Smooth muscle cell (in vitro differentiated cells): ENCODE results near the gene HOGA1. TPM values are rescaled to one million over a fixed set of nuclear protein-coding genes. Genes with fewer than 3 reads are reported as not detected.

Experiments used
- DNase-seq: peaks from one replicate; lab custom pipeline; 2025; ENCODE audit not compliant: unreplicated experiment; lab: John Stamatoyannopoulos, UW
- H2AFZ ChIP-seq: fragments of 200-600 bp; sonication (generic); 2 replicates; pipeline ENCODE4 v1.6.0; 2016; ENCODE audit warnings: antibody characterized with exemption, low read depth, mild to moderate bottlenecking
- H3F3A ChIP-seq: fragments of 200-600 bp; sonication (generic); 2 replicates; pipeline ENCODE4 v1.6.0; 2017; ENCODE audit warnings: antibody characterized with exemption, low read depth
- H3K27ac ChIP-seq: fragments of 200-600 bp; sonication (generic); 2 replicates; pipeline ENCODE4 v1.5.1; 2016; ENCODE audit warnings: low read depth, mild to moderate bottlenecking
- H3K27me3 ChIP-seq: fragments of 200-600 bp; sonication (generic); 2 replicates; pipeline ENCODE4 v1.6.1; 2016; ENCODE audit warnings: low read depth, mild to moderate bottlenecking
- H3K36me3 ChIP-seq: fragments of 200-600 bp; sonication (generic); 2 replicates; pipeline ENCODE4 v1.5.1; 2016; ENCODE audit warnings: low read depth
- H3K4me1 ChIP-seq: fragments of 200-600 bp; sonication (generic); 2 replicates; pipeline ENCODE4 v1.5.1; 2016; ENCODE audit warnings: low read depth
- H3K4me2 ChIP-seq: fragments of 200-600 bp; sonication (generic); 2 replicates; pipeline ENCODE4 v1.6.0; 2016; ENCODE audit warnings: mild to moderate bottlenecking
- H3K4me3 ChIP-seq: fragments of 200-600 bp; sonication (generic); 2 replicates; pipeline ENCODE4 v1.5.1; 2016; ENCODE audit warnings: mild to moderate bottlenecking
- H3K79me2 ChIP-seq: fragments of 200-600 bp; sonication (generic); 2 replicates; pipeline ENCODE4 v1.6.0; 2016; ENCODE audit warnings: low read depth, mild to moderate bottlenecking
- H3K9ac ChIP-seq: fragments of 200-600 bp; sonication (generic); 2 replicates; pipeline ENCODE4 v1.6.0; 2016; ENCODE audit warnings: low read depth
- H3K9me3 ChIP-seq: fragments of 200-600 bp; sonication (generic); replicated peaks from 2 replicates; pipeline ENCODE4 v1.5.1; 2016; ENCODE audit warnings: low read depth
- H4K20me1 ChIP-seq: fragments of 200-600 bp; sonication (generic); 2 replicates; pipeline ENCODE4 v1.6.0; 2016; ENCODE audit warnings: low read depth
- WGBS: methylation state at CpG from one replicate; pipeline ENCODE4 v1.1.7; 2016; ENCODE audit warnings: low lambda C conversion rate; 5-methylcytosine and 5-hydroxymethylcytosine counted together
- polyA plus RNA-seq: library from polyadenylated mRNA; unstranded; fragments of >200 nt; fragmentation: Nextera tagmentation; extraction: Ambion mirVana; gene quantifications from 2 replicates; pipeline ENCODE4 v1.2.1, GENCODE V29; 2016
- total RNA-seq: library from RNA; depleted of rRNA; stranded (reverse); fragments of >200 nt; gene quantifications from 2 replicates; pipeline ENCODE4 v1.2.3, GENCODE V29; 2014
- TF ChIP-seq, protein P1 (sequence below): fragments of 200-600 bp; sonication (generic); IDR thresholded peaks from 2 replicates; pipeline ENCODE4 v1.5.1; 2017; ENCODE audit warnings: borderline replicate concordance, mild to moderate bottlenecking, antibody characterized with exemption; ENCODE audit not compliant: insufficient read depth, poor library complexity, severe bottlenecking

HOGA1 gene
- total and polyA plus RNA-seq, 2 experiments from 2014 or later: 0.10 TPM; not detected in 1

DNA sequence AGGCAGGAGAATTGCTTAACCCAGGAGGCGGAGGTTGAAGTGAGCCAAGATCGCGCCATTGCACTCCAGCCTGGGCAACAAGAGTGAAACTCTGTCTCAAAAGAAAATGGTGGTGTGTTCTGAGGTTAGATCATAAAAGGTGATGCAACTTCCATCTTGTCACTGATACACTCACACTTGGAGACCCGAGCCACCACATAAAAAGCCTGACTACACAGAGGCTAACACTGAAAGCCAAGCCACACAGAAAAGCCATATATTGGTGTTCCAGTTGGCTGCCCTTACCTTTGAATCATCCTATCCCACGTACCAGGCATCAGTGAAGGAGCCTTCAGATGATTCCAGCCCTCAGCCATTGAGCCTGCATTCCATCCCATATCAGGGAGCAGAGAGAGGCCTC is 45.1 kb downstream of the HOGA1 start:
- Histone ChIP-seq H3K4me1 (peaks cover 5% of the 10 kb centered on the region), H2AFZ (no peak overlapping the region), H3K4me2 (no peak overlapping the region), H3K27me3 (no peaks in the 10 kb centered on the region), H3K9ac (no peak overlapping the region), H3K4me3 (no peak overlapping the region), H3K79me2 (peaks cover 12% of the 10 kb centered on the region), H3K36me3 (no peaks in the 10 kb centered on the region), H3K9me3 (no peaks in the 10 kb centered on the region), H3K27ac (no peak overlapping the region), H4K20me1 (no peaks in the 10 kb centered on the region), H3F3A (no peaks in the 10 kb centered on the region)
- WGBS: 98% methylated on average over 5 of the region's 5 CpGs
- TF ChIP-seq, protein P1, sequence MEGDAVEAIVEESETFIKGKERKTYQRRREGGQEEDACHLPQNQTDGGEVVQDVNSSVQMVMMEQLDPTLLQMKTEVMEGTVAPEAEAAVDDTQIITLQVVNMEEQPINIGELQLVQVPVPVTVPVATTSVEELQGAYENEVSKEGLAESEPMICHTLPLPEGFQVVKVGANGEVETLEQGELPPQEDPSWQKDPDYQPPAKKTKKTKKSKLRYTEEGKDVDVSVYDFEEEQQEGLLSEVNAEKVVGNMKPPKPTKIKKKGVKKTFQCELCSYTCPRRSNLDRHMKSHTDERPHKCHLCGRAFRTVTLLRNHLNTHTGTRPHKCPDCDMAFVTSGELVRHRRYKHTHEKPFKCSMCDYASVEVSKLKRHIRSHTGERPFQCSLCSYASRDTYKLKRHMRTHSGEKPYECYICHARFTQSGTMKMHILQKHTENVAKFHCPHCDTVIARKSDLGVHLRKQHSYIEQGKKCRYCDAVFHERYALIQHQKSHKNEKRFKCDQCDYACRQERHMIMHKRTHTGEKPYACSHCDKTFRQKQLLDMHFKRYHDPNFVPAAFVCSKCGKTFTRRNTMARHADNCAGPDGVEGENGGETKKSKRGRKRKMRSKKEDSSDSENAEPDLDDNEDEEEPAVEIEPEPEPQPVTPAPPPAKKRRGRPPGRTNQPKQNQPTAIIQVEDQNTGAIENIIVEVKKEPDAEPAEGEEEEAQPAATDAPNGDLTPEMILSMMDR: no peak
- DNase-seq: no peak

DNA sequence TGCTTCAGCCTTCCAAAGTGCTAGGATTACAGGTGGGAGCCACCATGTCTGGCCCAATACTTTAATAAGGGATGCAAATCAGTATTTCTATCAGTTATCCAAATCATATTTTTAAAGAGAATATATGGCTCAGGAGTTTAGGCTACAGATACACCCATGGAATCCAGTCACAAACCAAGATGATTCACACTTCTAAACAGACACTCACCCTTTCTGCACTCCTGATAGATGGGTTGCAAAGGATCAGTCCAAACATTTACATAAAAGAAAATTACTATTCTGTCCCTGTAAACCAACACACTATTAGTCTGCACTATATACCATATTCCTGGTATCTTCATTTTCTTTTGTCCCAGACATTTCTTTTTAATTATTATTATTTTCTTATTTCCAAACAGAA is 46.9 kb downstream of the HOGA1 start:
- TF ChIP-seq, protein P1: no peak
- no peak overlapping the region for H3K4me2 ChIP-seq
- no peak overlapping the region for H2AFZ ChIP-seq
- H3K4me1 ChIP-seq: peaks cover 5% of the 10 kb centered on the region
- H3F3A ChIP-seq: no peaks in the 10 kb centered on the region
- no peaks in the 10 kb centered on the region for H3K27me3 ChIP-seq
- peaks cover 12% of the 10 kb centered on the region for H3K79me2 ChIP-seq
- H3K4me3 ChIP-seq: no peak overlapping the region
- no peak overlapping the region for H3K9ac ChIP-seq
- no peaks in the 10 kb centered on the region for H3K9me3 ChIP-seq
- H3K36me3 ChIP-seq: no peaks in the 10 kb centered on the region
- DNase-seq: no peak
- H4K20me1 ChIP-seq: no peaks in the 10 kb centered on the region
- no peak overlapping the region for H3K27ac ChIP-seq

DNA sequence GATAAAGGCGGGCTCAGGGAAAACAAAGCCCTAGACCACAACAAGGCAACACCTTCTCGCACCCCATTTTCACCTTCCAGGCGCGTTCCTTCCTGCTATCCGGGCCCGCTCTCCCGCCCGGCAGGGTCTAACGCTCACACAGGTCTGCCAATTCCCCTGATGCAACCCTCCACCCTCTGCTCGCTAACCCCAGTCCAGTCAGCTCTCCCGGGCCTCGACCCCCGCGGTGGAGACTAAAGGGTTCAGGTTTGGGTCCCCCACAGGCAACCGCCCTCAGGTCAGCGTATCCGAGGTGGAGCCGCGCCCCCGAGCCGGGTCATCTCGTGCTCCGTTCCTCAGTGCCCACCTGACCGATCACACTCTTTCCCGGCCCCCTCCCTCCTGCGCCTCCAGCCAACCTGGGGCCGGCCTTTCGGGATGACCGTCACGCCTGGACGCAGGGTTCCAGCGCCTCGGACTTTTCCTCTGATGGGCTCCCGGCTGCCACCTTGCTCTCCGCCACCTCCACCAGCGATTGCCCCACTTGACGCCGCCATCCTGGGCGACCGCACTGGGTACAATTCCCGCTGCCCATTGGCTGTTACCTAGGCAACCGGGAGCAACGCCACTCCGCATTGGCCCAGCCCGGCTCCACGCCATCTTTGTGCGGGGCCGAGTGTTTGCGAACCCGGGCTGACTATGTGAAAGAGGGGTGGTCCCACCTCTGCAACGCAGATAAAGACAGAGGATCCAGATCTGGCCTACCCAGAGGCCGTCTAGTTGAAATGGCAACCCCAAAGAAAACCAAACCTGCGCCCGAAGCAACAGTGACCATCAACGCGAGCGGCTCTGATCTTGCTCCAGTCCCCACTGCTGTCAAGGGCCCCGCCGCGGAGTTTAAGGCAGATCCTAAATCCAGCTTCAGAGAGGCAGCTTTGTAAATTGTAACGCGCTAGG is 49.0 kb downstream of the HOGA1 start, which contains the start of gene MORN4:
TSS of gene MORN4 (minus strand) at position 552 of the 936 bp plus-strand sequence. CDS start 13,847 bp downstream, outside the sequence.
- Histone ChIP-seq H3K27ac (peak within 1 kb of the TSS; percentile 11), H3K36me3 (no peaks in the 10 kb centered on the region), H3K9me3 (no peaks in the 10 kb centered on the region)

More for the DNA sequence above, 49.0 kb downstream of the HOGA1 start, which contains the start of gene MORN4:
- no peaks in the 10 kb centered on the region for H3K27me3 ChIP-seq
- peak within 1 kb of the TSS; percentile 98 for H2AFZ ChIP-seq
- DNase-seq: peak; percentile 67
- H3F3A ChIP-seq: no peaks in the 10 kb centered on the region
- H3K79me2 ChIP-seq: peaks cover 12% of the 10 kb centered on the region
- H3K9ac ChIP-seq: peak within 1 kb of the TSS; percentile 28
- no peaks in the 10 kb centered on the region for H4K20me1 ChIP-seq
- peak within 1 kb of the TSS; percentile 67 for H3K4me3 ChIP-seq
- H3K4me1 ChIP-seq: peaks cover 5% of the 10 kb centered on the region
- peak within 1 kb of the TSS; percentile 82 for H3K4me2 ChIP-seq
- 5% methylated on average over 59 of the region's 62 CpGs for WGBS
- TF ChIP-seq, protein P1: no peak
